Ascending aorta (tissue), 2 donors: ENCODE results near the gene TMEM52B. TPM values are rescaled to one million over a fixed set of nuclear protein-coding genes. Genes with fewer than 3 reads are reported as not detected.
"Not testable (repeated sequence)": the region's sequence is repeated elsewhere in the genome, so short reads cannot be mapped to it uniquely, and the experiment has no call there.

ENCODE experiments used
- DNase-seq, 2 donors: peaks; one replicate each; pipeline ENCODE4 v3.0.0-alpha.2; 2019; ENCODE audit warnings: low spot score in 2 of 2
- H3K27ac ChIP-seq, 2 donors: fragments of 200-600 bp; sonication (generic); one replicate each; pipeline ENCODE4 v1.5.1; 2016 to 2017; ENCODE audit warnings: mild to moderate bottlenecking in 1 of 2
- H3K27me3 ChIP-seq: fragments of 200-600 bp; sonication (generic); one replicate; pipeline ENCODE4 v1.5.1; 2017
- H3K36me3 ChIP-seq, 2 donors: fragments of 200-600 bp; sonication (generic); one replicate each; pipeline ENCODE4 v1.5.1; 2016
- H3K4me1 ChIP-seq, 2 donors: fragments of 200-600 bp; sonication (generic); one replicate each; pipeline ENCODE4 v1.5.1; 2016 to 2017; ENCODE audit warnings: mild to moderate bottlenecking in 1 of 2
- H3K4me3 ChIP-seq, 2 donors: fragments of 200-600 bp; sonication (generic); one replicate each; pipeline ENCODE4 v1.5.1; 2016 to 2017; ENCODE audit warnings: mild to moderate bottlenecking in 1 of 2
- H3K9me3 ChIP-seq, 2 donors: fragments of 200-600 bp; sonication (generic); one replicate each; pipeline ENCODE4 v1.5.1; 2016
- intact Hi-C: fragments of 100-400 bp; cut with DNase I; formaldehyde crosslinking; loops from one replicate; pipeline ENCODE4 v1.15.1; 2023
- total RNA-seq: library from RNA; depleted of rRNA; stranded (reverse); fragments of >200 nt; gene quantifications from one replicate; pipeline ENCODE4 v1.1.0, GENCODE V29; 2016
- TF ChIP-seq, protein P1 (sequence below), 3 experiments: fragments of 200-600 bp in 2 of 3; fragments of 450-650 bp in 1 of 3; sonication (generic) in 2 of 3; IDR thresholded peaks; one replicate each; pipeline ENCODE4 v1.5.1; 2016 to 2019; ENCODE audit warnings: antibody characterized with exemption in 3 of 3, mild to moderate bottlenecking in 1 of 3, moderate library complexity in 1 of 3

Gene TMEM52B
- total RNA-seq, 1 donor from 2014 or later, result not detected

DNA sequence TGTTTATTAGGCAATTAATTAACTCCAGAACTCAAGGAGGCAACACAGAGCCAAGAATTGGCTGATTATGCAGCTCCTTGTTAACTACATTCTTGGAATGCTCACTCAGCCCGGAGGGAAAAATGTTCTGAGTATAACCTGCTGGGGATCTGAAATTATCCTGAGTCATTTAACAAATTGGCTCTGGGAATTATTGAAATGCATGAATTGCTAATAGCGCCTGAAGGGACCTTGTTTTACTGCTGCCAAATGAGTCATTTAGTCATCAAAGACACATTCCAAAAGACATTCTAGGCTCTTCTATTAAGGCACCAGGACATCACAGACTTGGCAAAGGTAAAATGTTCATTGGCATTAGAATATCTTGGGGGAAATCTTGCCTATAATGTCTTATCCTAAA lies 13.0 kb downstream of the TMEM52B start:
- Histone ChIP-seq H3K36me3 (no peaks in the 10 kb centered on the region), H3K4me3 (no peak overlapping the region), H3K9me3 (no peaks in the 10 kb centered on the region), H3K27me3 (no peaks in the 10 kb centered on the region), H3K27ac (no peak overlapping the region), H3K4me1 (no peaks in the 10 kb centered on the region)
- TF ChIP-seq, protein P1, sequence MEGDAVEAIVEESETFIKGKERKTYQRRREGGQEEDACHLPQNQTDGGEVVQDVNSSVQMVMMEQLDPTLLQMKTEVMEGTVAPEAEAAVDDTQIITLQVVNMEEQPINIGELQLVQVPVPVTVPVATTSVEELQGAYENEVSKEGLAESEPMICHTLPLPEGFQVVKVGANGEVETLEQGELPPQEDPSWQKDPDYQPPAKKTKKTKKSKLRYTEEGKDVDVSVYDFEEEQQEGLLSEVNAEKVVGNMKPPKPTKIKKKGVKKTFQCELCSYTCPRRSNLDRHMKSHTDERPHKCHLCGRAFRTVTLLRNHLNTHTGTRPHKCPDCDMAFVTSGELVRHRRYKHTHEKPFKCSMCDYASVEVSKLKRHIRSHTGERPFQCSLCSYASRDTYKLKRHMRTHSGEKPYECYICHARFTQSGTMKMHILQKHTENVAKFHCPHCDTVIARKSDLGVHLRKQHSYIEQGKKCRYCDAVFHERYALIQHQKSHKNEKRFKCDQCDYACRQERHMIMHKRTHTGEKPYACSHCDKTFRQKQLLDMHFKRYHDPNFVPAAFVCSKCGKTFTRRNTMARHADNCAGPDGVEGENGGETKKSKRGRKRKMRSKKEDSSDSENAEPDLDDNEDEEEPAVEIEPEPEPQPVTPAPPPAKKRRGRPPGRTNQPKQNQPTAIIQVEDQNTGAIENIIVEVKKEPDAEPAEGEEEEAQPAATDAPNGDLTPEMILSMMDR (IDR thresholded peaks at IDR 0.05), result no peak
- intact Hi-C loops, result no loop called here
- no peak for DNase-seq

- Histone ChIP-seq H3K9me3 (no peaks in the 10 kb centered on the region), H3K27ac (no peak overlapping the region), H3K4me3 (no peak overlapping the region), H3K36me3 (no peaks in the 10 kb centered on the region), H3K27me3 (no peaks in the 10 kb centered on the region), H3K4me1 (no peaks in the 10 kb centered on the region)
- no peak for DNase-seq
- intact Hi-C loops, result no loop called here
- TF ChIP-seq, protein P1 (IDR thresholded peaks at IDR 0.05), result no peak
Measured at GRCh38 chr12:10194160-10194670, 15.4 kb downstream of the TMEM52B start.

- no peaks in the 10 kb centered on the region for H3K9me3 ChIP-seq
- H3K36me3 ChIP-seq, result no peaks in the 10 kb centered on the region
- no peaks in the 10 kb centered on the region for H3K4me1 ChIP-seq
- no peak overlapping the region for H3K27ac ChIP-seq
- H3K27me3 ChIP-seq, result no peaks in the 10 kb centered on the region
- no peak for DNase-seq
- H3K4me3 ChIP-seq, result no peak overlapping the region
- TF ChIP-seq, protein P1 (IDR thresholded peaks at IDR 0.05), result no peak
- intact Hi-C loops, result no loop called here
Measured at GRCh38 chr12:10196210-10196609, 17.4 kb downstream of the TMEM52B start.

- TF ChIP-seq, protein P1 (IDR thresholded peaks at IDR 0.05), result no peak
- Histone ChIP-seq H3K9me3 (no peaks in the 10 kb centered on the region), H3K4me1 (no peaks in the 10 kb centered on the region), H3K27ac (no peak overlapping the region), H3K27me3 (no peaks in the 10 kb centered on the region), H3K36me3 (no peaks in the 10 kb centered on the region), H3K4me3 (no peak overlapping the region)
- intact Hi-C loops, result no loop called here
- DNase-seq, result no peak
Measured at GRCh38 chr12:10197879-10198278, 19.0 kb downstream of the TMEM52B start.

DNA sequence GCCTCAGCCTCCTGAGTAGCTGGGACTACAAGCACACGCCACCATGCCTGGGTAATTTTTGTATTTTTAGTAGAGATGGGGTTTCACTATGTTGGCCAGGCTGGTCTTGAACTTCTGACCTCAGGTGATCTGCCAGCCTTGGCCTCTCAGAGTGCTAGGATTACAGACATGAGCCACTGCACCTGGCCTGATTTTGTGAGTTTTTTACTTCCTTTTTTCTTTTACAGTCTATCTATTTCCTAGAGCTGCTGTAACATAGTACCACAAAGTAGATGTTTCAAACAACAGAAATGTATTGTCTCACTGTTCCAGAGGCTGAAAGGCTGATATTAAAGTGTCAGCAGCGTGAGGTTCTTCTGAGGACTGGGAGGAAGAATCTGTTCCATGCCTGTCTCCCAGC lies 25.7 kb downstream of the TMEM52B start:
- intact Hi-C loops, DNase-seq, H3K4me3 ChIP-seq, H3K27me3 ChIP-seq, H3K27ac ChIP-seq, H3K9me3 ChIP-seq, H3K4me1 ChIP-seq, H3K36me3 ChIP-seq: not testable (repeated sequence)

DNA sequence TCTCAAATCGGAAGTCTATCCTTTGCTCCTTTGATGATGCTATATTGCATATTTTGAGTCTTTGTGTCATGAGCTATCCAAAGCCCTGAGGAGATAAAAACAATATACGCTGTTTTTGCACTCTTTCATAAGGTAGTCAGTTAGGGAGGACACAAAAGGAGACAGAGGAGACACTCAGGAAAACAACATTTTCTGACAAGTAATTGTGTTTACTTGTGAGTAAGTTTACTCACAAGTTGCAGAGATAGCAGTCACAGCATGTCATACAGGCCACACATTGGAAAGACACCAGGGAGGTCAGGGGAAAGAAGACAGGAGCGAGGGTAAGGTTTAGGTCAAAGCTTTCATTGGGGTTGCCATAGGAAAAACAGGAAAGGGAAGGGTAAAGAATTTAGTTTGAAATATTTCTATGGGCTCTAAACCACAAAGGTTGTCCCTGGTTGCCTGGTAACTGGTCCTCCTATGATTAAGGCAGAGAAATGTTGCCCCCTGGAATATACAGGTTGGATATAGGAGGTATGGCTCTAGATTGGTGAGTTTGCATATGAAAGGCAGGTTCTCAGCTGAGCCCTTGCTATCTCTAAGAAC lies 26.5 kb downstream of the TMEM52B start:
- TF ChIP-seq, protein P1 (IDR thresholded peaks at IDR 0.05), result no peak
- H3K9me3 ChIP-seq, result no peaks in the 10 kb centered on the region
- no peaks in the 10 kb centered on the region for H3K36me3 ChIP-seq
- intact Hi-C loops, result no loop called here
- H3K4me1 ChIP-seq, result no peaks in the 10 kb centered on the region
- no peak overlapping the region for H3K4me3 ChIP-seq
- no peak for DNase-seq
- no peaks in the 10 kb centered on the region for H3K27me3 ChIP-seq
- H3K27ac ChIP-seq, result no peak overlapping the region
